Stomach (tissue), 9 donors: Measurements from ENCODE around the gene ARHGAP10. TPM values are rescaled to one million over a fixed set of nuclear protein-coding genes. Genes with fewer than 3 reads are reported as not detected.

Experiments used
- DNase-seq, 2 donors: peaks; one replicate each; pipeline versions ENCODE4 v3.0.0 to v3.0.0-alpha.2; 2013 to 2019
- H3K27ac ChIP-seq, 5 donors: fragments of 200-600 bp in 4 of 5; sonication (generic) in 4 of 5; one replicate each; pipeline ENCODE4 v1.5.1; 2013 to 2019; ENCODE audit warnings: mild to moderate bottlenecking in 1 of 5, moderate library complexity in 1 of 5
- H3K27me3 ChIP-seq, 3 donors: fragments of 200-600 bp; sonication (generic); one replicate each; pipeline ENCODE4 v1.5.1; 2017 to 2019; ENCODE audit warnings: mixed run types in 1 of 3
- H3K36me3 ChIP-seq, 4 donors: fragments of 200-600 bp; sonication (generic); 1 replicate in 3 of 4; 2 replicates in 1 of 4; pipeline ENCODE4 v1.5.1; 2016 to 2019
- H3K4me1 ChIP-seq, 4 donors: fragments of 200-600 bp; sonication (generic); one replicate each; pipeline ENCODE4 v1.5.1; 2016 to 2019
- H3K4me3 ChIP-seq, 4 donors: fragments of 200-600 bp; sonication (generic) in 3 of 4; one replicate each; pipeline ENCODE4 v1.5.1; 2016 to 2019; ENCODE audit warnings: mild to moderate bottlenecking in 1 of 4
- H3K9me3 ChIP-seq, 4 donors: fragments of 200-600 bp; sonication (generic); one replicate each; pipeline ENCODE4 v1.5.1; 2016 to 2019
- EP300 ChIP-seq: sonication (generic); formaldehyde crosslinking; IDR thresholded peaks from one replicate; pipeline ENCODE4 v1.6.1; 2017; ENCODE audit warnings: antibody characterized with exemption
- POLR2A ChIP-seq, 4 donors: fragments of 450-650 bp; IDR thresholded peaks; one replicate each; pipeline ENCODE4 v1.6.1; 2016; ENCODE audit warnings: antibody characterized with exemption in 4 of 4, control low read depth in 2 of 4, mild to moderate bottlenecking in 1 of 4, moderate library complexity in 1 of 4
- POLR2AphosphoS5 ChIP-seq, 3 donors: sonication (generic); formaldehyde crosslinking; IDR thresholded peaks; one replicate each; pipeline ENCODE4 v1.6.1; 2016; ENCODE audit warnings: antibody characterized with exemption in 3 of 3
- WGBS, 5 donors: extraction: QIAGEN DNeasy Blood & Tissue Kit in 3 of 5; methylation state at CpG; one replicate each; pipeline versions ENCODE4 v1.1.5 to v1.1.7; 2013 to 2018; 5-methylcytosine and 5-hydroxymethylcytosine counted together
- intact Hi-C: fragments of 100-400 bp; cut with DNase I; formaldehyde crosslinking; loops from one replicate; pipeline ENCODE4 v1.15.1; 2023; ENCODE audit warnings: low total_unique reads
- polyA plus RNA-seq, 3 donors: library from polyadenylated mRNA; stranded (reverse); fragments of 200-250 nt; gene quantifications; one replicate each; pipeline ENCODE4 v1.2.3, GENCODE V29; 2013
- total RNA-seq, 5 donors: library from RNA; depleted of rRNA; stranded (reverse); fragments of >200 nt; gene quantifications; one replicate each; pipeline versions ENCODE4 v1.1.0 to v1.2.3, GENCODE V29; 2014 to 2016
- TF ChIP-seq, protein P1 (sequence below), 7 experiments: fragments of 450-650 bp in 4 of 7; fragments of 200-600 bp in 3 of 7; sonication (generic) in 3 of 7; IDR thresholded peaks; one replicate each; pipeline ENCODE4 v1.5.1; 2016 to 2019; ENCODE audit warnings: antibody characterized with exemption in 7 of 7, control low read depth in 2 of 7, mild to moderate bottlenecking in 1 of 7
- donor health status: healthy with polysubstance abuse.
- donor health status: Bipolar disorder and iron deficiency.
- donor health status: healthy.

The ARHGAP10 gene
- total and polyA plus RNA-seq, 8 donors = 18.1 to 117 (median 43.9) TPM

DNA sequence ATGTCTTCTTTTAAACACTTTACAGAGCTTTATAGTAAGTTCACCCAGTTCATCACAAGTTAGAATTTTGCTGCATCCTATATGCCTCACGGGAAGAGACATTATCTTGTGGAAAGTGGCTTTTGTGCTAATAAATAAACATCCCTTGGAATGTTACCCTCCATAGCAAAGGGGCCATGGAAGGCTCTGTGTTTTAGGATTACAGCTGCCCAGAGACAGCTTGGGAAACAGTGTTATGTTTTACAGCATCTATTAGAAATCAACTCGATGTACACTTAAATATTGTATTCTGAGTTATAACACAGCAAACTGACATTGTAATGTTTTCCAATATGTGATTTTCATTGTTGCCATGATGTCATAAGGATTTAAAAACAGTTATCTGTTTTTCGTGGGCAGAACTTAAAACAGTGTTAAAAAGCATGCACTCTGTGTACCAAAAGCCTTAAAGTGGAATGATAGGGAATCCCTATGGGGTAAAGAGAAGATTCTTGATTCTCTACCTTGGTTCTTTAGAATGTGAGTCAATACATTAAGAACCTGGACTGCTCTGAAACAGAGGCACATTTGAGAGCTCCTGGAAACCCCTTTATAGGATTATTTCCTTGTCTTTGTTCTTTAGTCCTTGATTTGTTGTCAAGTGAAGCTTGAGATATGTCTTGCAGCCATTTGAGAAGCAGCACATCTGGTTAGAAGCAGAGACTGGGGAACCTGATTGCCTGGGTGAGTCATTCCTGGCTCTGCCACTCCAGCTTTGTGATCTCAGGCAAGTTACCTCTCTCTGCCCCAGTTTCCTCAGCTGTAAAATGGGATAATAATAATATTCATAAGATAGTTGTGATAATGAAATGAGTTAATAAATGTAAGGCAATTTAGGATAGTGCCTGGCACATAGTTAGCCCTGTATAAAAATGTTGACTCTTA lies 41.6 kb downstream of the ARHGAP10 start:
- Histone ChIP-seq H3K4me1 (peaks cover 21 to 87% (median 55%) of the 10 kb centered on the region in 4 donors), H3K4me3 (no peak overlapping the region), H3K9me3 (no peaks in the 10 kb centered on the region), H3K27ac (peak overlapping the region in 2 of 5 donors; percentile 49 to 62), H3K36me3 (peaks cover 0 to 2% (median 0%) of the 10 kb centered on the region in 4 donors), H3K27me3 (no peaks in the 10 kb centered on the region)
- WGBS, 5 donors = 36 to 53% (median 45%) methylated on average over 3 of the region's 3 CpGs
- no peak for TF ChIP-seq POLR2AphosphoS5 (IDR thresholded peaks at IDR 0.05)
- no peak for TF ChIP-seq POLR2A (IDR thresholded peaks at IDR 0.05)
- TF ChIP-seq, protein P1, sequence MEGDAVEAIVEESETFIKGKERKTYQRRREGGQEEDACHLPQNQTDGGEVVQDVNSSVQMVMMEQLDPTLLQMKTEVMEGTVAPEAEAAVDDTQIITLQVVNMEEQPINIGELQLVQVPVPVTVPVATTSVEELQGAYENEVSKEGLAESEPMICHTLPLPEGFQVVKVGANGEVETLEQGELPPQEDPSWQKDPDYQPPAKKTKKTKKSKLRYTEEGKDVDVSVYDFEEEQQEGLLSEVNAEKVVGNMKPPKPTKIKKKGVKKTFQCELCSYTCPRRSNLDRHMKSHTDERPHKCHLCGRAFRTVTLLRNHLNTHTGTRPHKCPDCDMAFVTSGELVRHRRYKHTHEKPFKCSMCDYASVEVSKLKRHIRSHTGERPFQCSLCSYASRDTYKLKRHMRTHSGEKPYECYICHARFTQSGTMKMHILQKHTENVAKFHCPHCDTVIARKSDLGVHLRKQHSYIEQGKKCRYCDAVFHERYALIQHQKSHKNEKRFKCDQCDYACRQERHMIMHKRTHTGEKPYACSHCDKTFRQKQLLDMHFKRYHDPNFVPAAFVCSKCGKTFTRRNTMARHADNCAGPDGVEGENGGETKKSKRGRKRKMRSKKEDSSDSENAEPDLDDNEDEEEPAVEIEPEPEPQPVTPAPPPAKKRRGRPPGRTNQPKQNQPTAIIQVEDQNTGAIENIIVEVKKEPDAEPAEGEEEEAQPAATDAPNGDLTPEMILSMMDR (IDR thresholded peaks at IDR 0.05) = no peak
- no peak for TF ChIP-seq EP300
- intact Hi-C loops = loop anchor here (10.0 kb wide), 1 partner anchor 59 kb away; no protein-coding TSS in a partner anchor
- no peak for DNase-seq

DNA sequence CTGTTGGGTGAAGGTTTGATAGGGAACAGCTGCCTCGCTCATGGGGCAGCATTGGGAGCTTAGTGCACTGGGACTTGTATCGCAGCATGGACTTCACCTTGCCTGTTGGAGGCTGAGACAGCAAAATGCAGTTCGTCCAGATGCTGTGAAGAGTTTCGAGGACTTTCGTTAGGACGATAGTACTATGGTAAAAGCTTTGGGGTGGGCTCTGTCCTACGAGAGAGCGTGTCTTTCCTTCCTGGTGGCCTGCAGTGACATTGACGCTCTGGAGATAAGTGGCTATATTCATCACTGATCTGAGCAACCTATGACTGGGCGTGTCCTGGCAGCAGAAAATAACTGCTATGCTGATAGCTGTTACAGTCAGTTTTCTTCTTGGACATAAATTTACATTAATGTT lies 44.8 kb downstream of the ARHGAP10 start:
- no peak overlapping the region for H3K4me3 ChIP-seq
- intact Hi-C loops = loop anchor here (10.0 kb wide), 1 partner anchor 62 kb away; no protein-coding TSS in a partner anchor
- 70 to 90% (median 83%) methylated on average over 10 of the region's 10 CpGs for WGBS, 5 donors
- DNase-seq = no peak
- no peaks in the 10 kb centered on the region for H3K36me3 ChIP-seq
- no peak overlapping the region for H3K27ac ChIP-seq
- peaks cover 20 to 93% (median 61%) of the 10 kb centered on the region in 4 donors for H3K4me1 ChIP-seq
- no peaks in the 10 kb centered on the region for H3K27me3 ChIP-seq
- no peaks in the 10 kb centered on the region for H3K9me3 ChIP-seq
- TF ChIP-seq EP300 = no peak
- no peak for TF ChIP-seq POLR2AphosphoS5 (IDR thresholded peaks at IDR 0.05)
- TF ChIP-seq, protein P1 (IDR thresholded peaks at IDR 0.05) = no peak
- no peak for TF ChIP-seq POLR2A (IDR thresholded peaks at IDR 0.05)

DNA sequence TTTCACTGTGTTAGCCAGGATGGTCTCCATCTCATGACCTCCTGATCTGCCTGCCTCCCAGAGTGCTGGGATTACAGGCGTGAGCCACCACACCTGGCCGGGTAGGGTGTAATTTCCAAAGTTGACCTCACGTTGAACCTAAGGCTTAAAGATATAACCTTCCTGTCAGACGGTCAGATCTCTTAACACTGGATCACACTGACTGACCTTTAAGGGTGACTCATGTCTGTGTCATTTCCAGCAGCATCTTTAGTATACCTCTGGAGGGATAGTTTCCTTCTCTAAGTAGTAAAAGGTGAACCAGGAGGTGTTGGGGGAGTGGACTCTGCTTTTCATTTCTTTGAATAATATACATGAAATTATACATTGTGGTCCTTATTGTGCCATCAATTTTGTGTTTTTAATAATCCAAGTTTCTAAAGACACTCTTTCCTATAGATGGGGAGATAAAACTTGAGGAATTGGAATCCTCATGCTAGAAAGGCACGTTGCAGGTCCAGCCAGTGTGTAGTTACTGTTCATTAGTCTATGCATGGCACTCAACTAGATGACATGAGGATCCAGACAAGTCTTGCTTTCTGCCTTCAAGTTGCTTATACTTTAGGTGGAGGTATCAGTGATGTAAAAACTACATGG lies 45.7 kb downstream of the ARHGAP10 start:
- WGBS, 5 donors = 72 to 80% (median 75%) methylated on average over 5 of the region's 5 CpGs
- DNase-seq = no peak
- Histone ChIP-seq H3K4me1 (peaks cover 13 to 91% (median 55%) of the 10 kb centered on the region in 4 donors), H3K27me3 (no peaks in the 10 kb centered on the region), H3K36me3 (no peaks in the 10 kb centered on the region), H3K27ac (no peak overlapping the region), H3K4me3 (no peak overlapping the region), H3K9me3 (no peaks in the 10 kb centered on the region)
- intact Hi-C loops = loop anchor here (10.0 kb wide), 1 partner anchor 63 kb away; no protein-coding TSS in a partner anchor
- TF ChIP-seq, protein P1 (IDR thresholded peaks at IDR 0.05) = no peak
- TF ChIP-seq POLR2A (IDR thresholded peaks at IDR 0.05) (no peak), POLR2AphosphoS5 (IDR thresholded peaks at IDR 0.05) (no peak), EP300 (no peak)

DNA sequence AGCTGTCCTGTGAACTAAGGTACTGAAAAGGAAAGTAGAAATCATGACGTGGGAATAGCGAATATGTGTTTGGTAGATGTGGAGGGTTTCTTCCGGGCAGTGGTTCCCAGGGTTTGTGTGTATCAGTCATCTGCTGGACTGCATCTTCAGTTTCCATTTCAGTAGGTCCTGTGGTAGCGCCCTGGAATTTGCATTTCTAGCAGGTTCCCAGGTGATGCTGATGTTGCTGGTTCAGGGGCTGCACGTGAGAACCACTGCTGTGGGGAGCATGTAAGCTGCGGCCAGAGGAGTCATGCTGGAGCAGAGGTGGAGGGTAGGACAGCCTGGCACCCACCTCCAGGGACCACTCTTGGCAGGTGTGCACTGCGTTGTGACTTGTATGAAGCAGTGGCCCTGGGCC lies 47.1 kb downstream of the ARHGAP10 start:
- TF ChIP-seq POLR2A (IDR thresholded peaks at IDR 0.05) (no peak), POLR2AphosphoS5 (IDR thresholded peaks at IDR 0.05) (no peak)
- Histone ChIP-seq H3K36me3 (no peaks in the 10 kb centered on the region), H3K4me1 (peaks cover 13 to 78% (median 47%) of the 10 kb centered on the region in 4 donors), H3K9me3 (no peaks in the 10 kb centered on the region), H3K27me3 (no peaks in the 10 kb centered on the region), H3K27ac (no peak overlapping the region), H3K4me3 (no peak overlapping the region)
- intact Hi-C loops = loop anchor here (10.0 kb wide), 1 partner anchor 64 kb away; no protein-coding TSS in a partner anchor
- DNase-seq = no peak
- WGBS, 5 donors = 89 to 96% (median 94%) methylated on average over 7 of the region's 7 CpGs
